CD4-positive, CD25-positive, alpha-beta regulatory T cell (primary cell): Measurements from ENCODE around the gene EHD3. TPM values are rescaled to one million over a fixed set of nuclear protein-coding genes. Genes with fewer than 3 reads are reported as not detected.

Source experiments
- ATAC-seq, 2 donors: fragments of 150-1000 bp; cut with Tn5 transposase; one replicate each; pipeline ENCODE4 v1.10.0; 2021; ENCODE audit warnings: low read depth in 2 of 2, moderate number of reproducible peaks in 2 of 2, moderate library complexity in 1 of 2
- DNase-seq, 3 donors: peaks; one replicate each; pipeline versions ENCODE4 v3.0.0 to v3.0.0-alpha.2; 2012 to 2022; ENCODE audit warnings: mixed read lengths in 1 of 3
- H3K27ac ChIP-seq: one replicate; pipeline ENCODE4 v1.7.0; 2013; ENCODE audit warnings: mild to moderate bottlenecking, low read length; ENCODE audit not compliant: insufficient read depth, poor library complexity, severe bottlenecking
- H3K27me3 ChIP-seq: one replicate; pipeline ENCODE4 v1.7.0; 2013; ENCODE audit warnings: low read length; ENCODE audit not compliant: control insufficient read depth, insufficient read depth
- H3K36me3 ChIP-seq: one replicate; pipeline ENCODE4 v1.7.0; 2013; ENCODE audit warnings: mild to moderate bottlenecking, low read length, moderate library complexity; ENCODE audit not compliant: control insufficient read depth, insufficient read depth
- H3K4me1 ChIP-seq: 2 replicates; pipeline ENCODE4 v1.7.0; 2013; ENCODE audit warnings: mild to moderate bottlenecking, low read length; ENCODE audit not compliant: insufficient read depth, control insufficient read depth, poor library complexity, severe bottlenecking
- H3K4me3 ChIP-seq: one replicate; pipeline ENCODE4 v1.7.0; 2013; ENCODE audit warnings: low read depth, mild to moderate bottlenecking, low read length, moderate library complexity
- H3K9me3 ChIP-seq, 2 experiments: 1 replicate in 1 of 2; 2 replicates in 1 of 2; pipeline ENCODE4 v1.7.0; 2013; ENCODE audit warnings: low read length in 2 of 2, mild to moderate bottlenecking in 1 of 2, moderate library complexity in 1 of 2; ENCODE audit not compliant: control insufficient read depth in 2 of 2
- H3K27ac Mint-ChIP-seq, 3 donors: one replicate each; pipeline ENCODE4 v1.8.0; 2020 to 2022; ENCODE audit warnings: mild to moderate bottlenecking in 3 of 3, mixed read lengths in 3 of 3, moderate library complexity in 2 of 3
- H3K27me3 Mint-ChIP-seq: one replicate; pipeline ENCODE4 v1.8.0; 2022; ENCODE audit warnings: mild to moderate bottlenecking, mixed read lengths
- H3K36me3 Mint-ChIP-seq: one replicate; pipeline ENCODE4 v1.8.0; 2020; ENCODE audit warnings: mixed read lengths
- H3K4me1 Mint-ChIP-seq, 4 donors: one replicate each; pipeline ENCODE4 v1.8.0; 2020 to 2022; ENCODE audit warnings: mixed read lengths in 4 of 4, mild to moderate bottlenecking in 1 of 4
- H3K4me3 Mint-ChIP-seq, 4 donors: one replicate each; pipeline ENCODE4 v1.8.0; 2020 to 2022; ENCODE audit warnings: mild to moderate bottlenecking in 4 of 4, mixed read lengths in 4 of 4, moderate library complexity in 3 of 4
- H3K9me3 Mint-ChIP-seq, 7 donors: one replicate each; pipeline ENCODE4 v1.8.0; 2020 to 2022; ENCODE audit warnings: mixed read lengths in 7 of 7, mild to moderate bottlenecking in 3 of 7, moderate library complexity in 2 of 7
- polyA plus RNA-seq, 4 donors: library from polyadenylated mRNA; unstranded; fragments of 300-500 nt; fragmentation: Illumina TruSeq; gene quantifications; one replicate each; pipeline ENCODE4 v1.2.3, GENCODE V29; 2021
- total RNA-seq: library from RNA; stranded (reverse); gene quantifications from one replicate; pipeline ENCODE4 v1.2.3, GENCODE V29; 2022

The EHD3 gene
- total and polyA plus RNA-seq, 5 donors from 2014 or later = 2.3 to 3.5 (median 2.7) TPM

DNA sequence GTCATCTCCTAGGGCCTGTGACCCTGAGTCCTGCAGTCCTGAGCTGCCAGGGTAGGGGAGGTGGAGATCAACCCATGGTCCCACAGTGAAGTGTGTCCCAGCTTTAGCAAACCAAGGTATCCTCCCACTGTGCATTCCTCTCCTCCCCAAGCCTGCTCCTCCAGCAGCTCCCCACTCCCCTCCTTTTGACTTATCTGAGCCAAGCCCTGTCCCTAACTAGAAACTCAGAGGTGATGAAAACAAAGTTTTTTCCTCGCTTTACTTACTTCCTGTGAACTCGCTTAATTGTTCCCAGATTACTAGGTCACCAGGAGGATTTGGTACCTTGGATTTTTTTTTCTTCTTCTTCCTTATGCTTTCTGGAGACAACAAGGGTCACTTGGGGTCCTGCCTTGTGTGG lies 80.8 kb downstream of the EHD3 start:
- no peak overlapping the region for H3K4me3 Mint-ChIP-seq
- H3K9me3 Mint-ChIP-seq = peaks cover 0 to 7% (median 1%) of the 10 kb centered on the region in 7 donors
- peaks cover under 1 to 4% of the 10 kb centered on the region in 2 experiments for H3K9me3 ChIP-seq

GRCh38 chr2:31317396-31317795 lies 83.4 kb downstream of the EHD3 start:
- H3K36me3 ChIP-seq = no peaks in the 10 kb centered on the region

More for the DNA sequence above, 80.8 kb downstream of the EHD3 start:
- peaks cover 23% of the 10 kb centered on the region for H3K27me3 Mint-ChIP-seq
- Histone ChIP-seq H3K4me3 (no peak overlapping the region), H3K36me3 (no peaks in the 10 kb centered on the region), H3K4me1 (peaks cover 20% of the 10 kb centered on the region), H3K27me3 (peaks cover 4% of the 10 kb centered on the region), H3K27ac (no peak overlapping the region)
- ATAC-seq (no peak), DNase-seq (no peak)
- peak overlapping the region in 1 of 3 donors; percentile 37 for H3K27ac Mint-ChIP-seq
- peaks cover 10 to 26% (median 17%) of the 10 kb centered on the region in 4 donors for H3K4me1 Mint-ChIP-seq
- H3K36me3 Mint-ChIP-seq = no peaks in the 10 kb centered on the region

DNA sequence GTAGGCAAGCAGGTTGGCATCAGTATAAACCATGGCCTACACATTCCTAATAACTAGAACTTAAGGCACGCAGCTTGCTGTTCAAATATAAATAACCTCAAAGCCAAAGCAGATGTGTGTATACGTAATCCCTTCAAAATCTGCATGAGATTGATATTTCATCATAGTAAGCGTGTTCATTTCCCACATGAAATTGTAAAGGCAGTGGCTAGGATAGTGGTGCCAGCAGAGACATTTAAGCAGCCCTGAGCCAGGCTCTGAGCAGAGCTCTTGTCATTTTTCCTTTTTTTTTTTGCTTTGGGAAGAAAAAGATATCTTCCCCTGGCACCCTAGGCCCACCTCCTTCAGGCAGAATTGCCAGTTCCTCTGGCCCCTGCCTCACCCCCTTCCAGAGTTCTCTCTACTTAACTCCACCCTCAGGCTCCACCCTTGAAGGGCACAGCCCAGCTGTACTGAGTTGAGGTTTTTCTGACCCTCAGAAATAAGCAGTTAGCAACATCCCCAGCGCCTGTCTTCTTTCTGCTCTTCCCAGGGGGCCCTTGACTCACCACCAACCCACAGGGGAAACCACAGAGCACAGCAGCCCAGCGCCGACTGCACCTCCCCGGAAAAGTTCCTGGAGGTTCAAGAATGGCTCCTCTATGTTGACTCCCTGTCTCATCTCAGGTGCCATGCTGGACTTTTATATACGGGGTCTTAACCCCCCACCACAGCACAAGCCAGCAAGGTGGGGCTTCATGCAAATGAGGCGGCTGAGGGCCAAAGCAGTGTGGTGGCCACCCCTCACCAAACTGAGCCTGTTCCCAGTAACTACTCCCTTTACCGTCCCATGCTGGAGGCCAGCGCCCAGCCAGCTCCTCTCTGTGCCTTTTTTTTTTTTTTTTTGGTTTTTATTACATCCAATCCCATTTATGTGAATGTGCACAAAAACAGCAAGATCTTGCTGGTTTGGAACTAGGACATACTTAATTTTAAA lies 84.7 kb downstream of the EHD3 start:
- H3K4me1 Mint-ChIP-seq = peaks cover 19 to 39% (median 33%) of the 10 kb centered on the region in 4 donors
- peak; percentile 38 to 47 for ATAC-seq
- Histone ChIP-seq H3K27ac (peak overlapping the region; percentile 56), H3K27me3 (no peaks in the 10 kb centered on the region), H3K36me3 (no peaks in the 10 kb centered on the region), H3K9me3 (no peaks in the 10 kb centered on the region), H3K4me1 (peaks cover 30% of the 10 kb centered on the region), H3K4me3 (no peak overlapping the region)
- peak overlapping the region; percentile 54 to 90 (median 73) for H3K27ac Mint-ChIP-seq
- H3K27me3 Mint-ChIP-seq = no peaks in the 10 kb centered on the region
- H3K4me3 Mint-ChIP-seq = peak overlapping the region in 3 of 4 donors; percentile 46 to 69 (median 57)
- H3K9me3 Mint-ChIP-seq = peaks cover 0 to 3% (median 0%) of the 10 kb centered on the region in 7 donors
- DNase-seq = peak in 1 of 3 donors; percentile 42
- H3K36me3 Mint-ChIP-seq = no peaks in the 10 kb centered on the region

More at GRCh38 chr2:31317396-31317795, 83.4 kb downstream of the EHD3 start:
- peaks cover 0 to 3% (median 0%) of the 10 kb centered on the region in 7 donors for H3K9me3 Mint-ChIP-seq
- H3K36me3 Mint-ChIP-seq = no peaks in the 10 kb centered on the region
- H3K4me1 Mint-ChIP-seq = peaks cover 17 to 28% (median 23%) of the 10 kb centered on the region in 4 donors
- Histone ChIP-seq H3K9me3 (no peaks in the 10 kb centered on the region), H3K4me3 (no peak overlapping the region), H3K27me3 (no peaks in the 10 kb centered on the region), H3K4me1 (peaks cover 24% of the 10 kb centered on the region), H3K27ac (no peak overlapping the region)
- DNase-seq = no peak
- ATAC-seq = no peak
- H3K27ac Mint-ChIP-seq = peak overlapping the region in 1 of 3 donors; percentile 54
- no peak overlapping the region for H3K4me3 Mint-ChIP-seq
- H3K27me3 Mint-ChIP-seq = peaks cover 6% of the 10 kb centered on the region

Other genes with a start within 250 kb of the EHD3 start
- gene GALNT14, start 95.7 kb upstream of the EHD3 start, total RNA-seq = not detected
- gene GALNT14, start 95.7 kb upstream of the EHD3 start, polyA plus RNA-seq = not detected
- gene CAPN14, start 16.6 kb upstream of the EHD3 start, total RNA-seq = 0.20 TPM
- gene CAPN14, start 16.6 kb upstream of the EHD3 start, polyA plus RNA-seq = under 1 TPM in 2 of 4 donors, not detected in 2; 0.08 to 0.10 TPM
- not detected for gene XDH, start 180.6 kb downstream of the EHD3 start, total RNA-seq
- gene XDH, start 180.6 kb downstream of the EHD3 start, polyA plus RNA-seq = not detected